SK-N-SH (cell line): ENCODE results near the gene FRAS1.

ENCODE experiments used
- CTCF ChIP-seq: fragments of 200-600 bp; sonication (generic); IDR thresholded peaks from 2 replicates; pipeline ENCODE4 v1.6.1; 2017; ENCODE audit warnings: antibody characterized with exemption, mild to moderate bottlenecking, moderate library complexity
- SIN3A ChIP-seq: IDR thresholded peaks from 2 replicates; pipeline ENCODE4 v1.6.1; 2012; ENCODE audit warnings: low read depth, mild to moderate bottlenecking, low read length, moderate library complexity, borderline replicate concordance

- no peak for TF ChIP-seq CTCF
- no peak for TF ChIP-seq SIN3A
These were observed 157.0 kb downstream of the FRAS1 start for GRCh38 chr4:78214078-78214477.
